SU-DHL-6 (cell line): Measurements from ENCODE around the gene EDARADD.

Experiments
- CTCF ChIP-seq: fragments of 200-600 bp; sonication (generic); IDR thresholded peaks from one replicate; pipeline ENCODE4 v1.5.1; 2017; ENCODE audit warnings: antibody characterized with exemption, mild to moderate bottlenecking, low read length, moderate library complexity; ENCODE audit not compliant: insufficient read depth, poor library complexity, severe bottlenecking
- EZH2phosphoT487 ChIP-seq: fragments of 200-600 bp; sonication (generic), shearing (Covaris generic); conservative IDR thresholded peaks from 2 replicates; pipeline ENCODE4 v1.6.1; 2018; ENCODE audit warnings: mild to moderate bottlenecking, antibody characterized with exemption, low read length, moderate library complexity, mixed read lengths

GRCh38 chr1:236484310-236484971 lies 90.4 kb downstream of the EDARADD start:
- TF ChIP-seq CTCF (no peak), EZH2phosphoT487 (no peak)
